ENCODE measurements around the gene IGF2BP2.
"Not testable (repeated sequence)": the region's sequence is repeated elsewhere in the genome, so short reads cannot be mapped to it uniquely, and the experiment has no call there.

Gene IGF2BP2

GRCh38 chr3:185711255-185711870 lies 113.5 kb downstream of the IGF2BP2 start:
- no peak for DNase-seq (ENCODE audit: low read depth)

- DNase-seq (ENCODE audit: low read depth): no peak
Measured at GRCh38 chr3:185709251-185709955, 115.4 kb downstream of the IGF2BP2 start.

DNA sequence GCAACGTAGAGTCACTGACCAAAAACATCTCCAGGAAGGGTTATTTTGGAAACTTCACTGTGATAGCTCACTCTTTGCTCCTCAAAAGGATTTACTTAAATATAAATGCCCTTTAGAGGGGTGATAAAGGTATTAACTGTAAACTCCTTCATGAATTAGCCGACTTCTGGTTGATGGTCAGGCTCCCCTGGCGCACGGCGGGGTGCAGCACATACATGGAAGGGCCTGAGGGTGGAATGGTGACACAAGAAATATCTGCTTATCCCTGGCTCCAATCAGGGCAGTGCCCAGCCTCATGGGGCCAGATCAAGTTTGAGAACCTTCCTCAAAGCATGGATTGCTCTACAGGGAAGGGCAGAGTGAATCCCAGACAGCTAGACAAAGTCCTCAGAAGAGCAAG lies 116.5 kb downstream of the IGF2BP2 start:
- no peak for DNase-seq (ENCODE audit: low read depth)

- no peak for DNase-seq (ENCODE audit: low read depth)
Measured at GRCh38 chr3:185705498-185705897, 119.3 kb downstream of the IGF2BP2 start.

GRCh38 chr3:185702262-185703225 lies 122.3 kb downstream of the IGF2BP2 start:
- no peak for DNase-seq (ENCODE audit: low read depth)

DNA sequence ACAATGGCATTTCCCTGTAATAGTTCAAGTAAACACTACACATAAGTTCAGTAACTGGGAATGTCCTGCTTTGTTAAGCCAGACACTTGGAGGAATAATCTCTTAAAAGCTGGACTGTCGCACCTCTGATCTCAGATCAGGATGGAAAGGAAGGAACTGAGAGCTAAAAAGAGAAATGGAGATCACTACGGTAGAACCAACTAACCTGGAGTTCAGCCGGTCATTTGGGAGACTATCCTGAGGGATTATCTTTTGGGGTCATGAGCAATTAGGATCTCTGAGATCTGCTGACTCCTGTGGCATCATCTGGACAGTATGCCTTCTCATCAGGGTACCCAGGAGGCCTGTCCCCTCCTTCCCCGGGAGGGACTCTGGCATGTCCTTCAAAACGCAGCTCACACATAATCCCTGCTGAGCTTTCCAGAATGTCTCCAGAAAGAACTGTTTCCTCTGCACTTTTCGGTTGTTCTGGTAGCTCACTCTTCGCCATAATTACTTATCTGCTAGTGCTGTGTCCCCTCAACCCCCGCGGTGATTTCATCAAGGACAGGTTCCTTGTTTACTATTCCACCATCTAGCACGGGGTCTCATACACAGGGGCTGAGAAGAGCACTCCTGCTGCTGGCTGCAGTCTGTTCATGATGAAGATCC lies 123.1 kb downstream of the IGF2BP2 start:
- no peak for DNase-seq (ENCODE audit: low read depth)

- DNase-seq (ENCODE audit: low read depth): no peak
Measured at GRCh38 chr3:185699927-185700326, 124.9 kb downstream of the IGF2BP2 start.

DNA sequence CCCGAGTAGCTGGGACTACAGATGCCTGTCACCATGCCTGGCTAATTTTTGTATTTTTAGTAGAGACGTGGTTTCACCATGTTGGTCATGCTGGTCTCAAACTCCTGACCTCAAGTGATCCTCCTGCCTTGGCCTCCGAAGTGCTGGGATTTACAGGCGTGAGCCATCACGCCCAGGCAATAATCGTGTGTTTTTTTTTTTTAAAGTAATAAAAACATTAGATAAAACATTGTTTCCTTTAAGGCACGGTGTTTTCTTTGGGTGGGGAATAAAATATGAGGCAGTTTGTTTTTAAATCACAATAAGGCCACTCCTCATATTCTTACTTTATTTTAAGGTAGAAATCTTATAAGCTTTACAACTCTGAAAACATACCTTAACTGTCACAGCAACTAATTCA lies 127.6 kb downstream of the IGF2BP2 start:
- DNase-seq (ENCODE audit: low read depth): not testable (repeated sequence)

DNA sequence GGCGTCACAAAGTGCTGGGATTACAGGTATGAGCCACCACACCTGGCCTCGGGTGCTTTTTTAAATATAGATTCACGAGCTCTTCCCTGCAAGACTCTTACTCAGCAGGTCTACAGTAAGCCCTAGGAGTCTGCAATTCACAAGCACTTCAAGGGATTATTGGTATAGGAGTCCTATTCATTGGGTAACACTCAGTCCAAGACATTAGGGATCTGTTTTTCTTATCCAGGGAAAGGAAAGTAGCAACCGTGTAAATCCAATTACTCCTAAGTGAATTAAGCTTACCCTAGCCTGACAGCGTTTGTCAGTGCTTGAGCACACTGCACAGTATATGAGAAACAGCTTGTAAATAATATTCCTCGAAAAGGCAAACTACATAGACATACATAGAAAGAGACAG lies 128.8 kb downstream of the IGF2BP2 start:
- no peak for DNase-seq (ENCODE audit: low read depth)

- no peak for DNase-seq (ENCODE audit: low read depth)
Measured at GRCh38 chr3:185693985-185694653, 130.7 kb downstream of the IGF2BP2 start.

- DNase-seq (ENCODE audit: low read depth): no peak
Measured at GRCh38 chr3:185691622-185692021, 133.2 kb downstream of the IGF2BP2 start.

- no peak for DNase-seq (ENCODE audit: low read depth)
Measured at GRCh38 chr3:185687271-185687878, 137.5 kb downstream of the IGF2BP2 start.

DNA sequence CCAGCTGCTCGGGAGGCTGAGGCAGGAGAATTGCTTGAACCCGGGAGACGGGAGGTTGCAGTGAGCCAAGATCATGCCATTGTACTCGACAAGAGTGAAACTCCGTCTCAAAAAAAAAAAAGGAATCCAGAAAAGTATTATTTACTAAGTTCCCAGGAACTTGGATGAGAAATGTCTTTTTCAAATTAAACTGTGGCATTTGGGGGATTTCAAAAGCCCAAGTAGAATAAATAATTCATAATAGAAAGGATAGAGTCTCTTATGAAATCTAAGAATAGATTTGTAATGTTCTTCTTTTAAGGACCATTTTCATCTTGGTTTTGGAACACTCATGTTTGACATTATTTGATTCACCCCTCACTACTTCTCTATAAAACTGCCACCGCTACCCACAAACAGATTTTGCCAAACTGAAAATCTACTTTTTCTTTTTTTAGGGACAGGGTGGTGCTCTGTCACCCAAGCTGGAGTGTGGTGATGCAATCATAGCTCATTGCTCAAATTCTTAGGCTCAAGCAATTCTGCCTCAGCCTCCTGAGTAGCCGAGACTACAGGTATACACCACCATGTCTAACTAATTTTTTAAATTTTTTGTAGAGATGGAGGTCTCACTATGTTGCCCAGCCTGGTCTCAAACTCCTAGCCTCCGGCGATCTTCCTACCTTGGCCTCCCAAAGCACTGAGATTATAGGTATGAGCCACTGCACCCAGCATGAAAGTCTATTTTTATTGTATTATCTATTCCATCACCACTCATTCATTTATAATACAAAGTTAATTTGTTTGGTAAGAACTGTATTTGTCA lies 139.4 kb downstream of the IGF2BP2 start:
- no peak for DNase-seq (ENCODE audit: low read depth)

DNA sequence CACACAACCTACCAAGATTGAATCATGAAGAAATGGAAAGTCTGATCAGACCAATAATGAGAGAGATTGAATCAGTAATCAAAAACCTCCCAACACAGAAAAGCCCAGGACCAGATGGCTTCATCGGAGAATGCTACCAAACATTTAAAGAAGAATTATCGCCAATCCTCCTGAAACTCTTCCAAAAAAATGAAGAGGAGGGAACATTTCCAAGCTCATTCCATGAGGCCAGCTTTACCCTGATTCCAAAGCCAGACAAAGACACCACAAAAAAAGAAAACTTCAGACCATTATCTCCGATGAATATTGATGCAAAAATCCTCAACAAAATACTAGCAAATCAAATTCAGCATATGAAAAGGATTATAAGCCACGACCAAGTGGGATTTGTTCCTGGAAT lies 144.6 kb downstream of the IGF2BP2 start:
- DNase-seq (ENCODE audit: low read depth): no peak

DNA sequence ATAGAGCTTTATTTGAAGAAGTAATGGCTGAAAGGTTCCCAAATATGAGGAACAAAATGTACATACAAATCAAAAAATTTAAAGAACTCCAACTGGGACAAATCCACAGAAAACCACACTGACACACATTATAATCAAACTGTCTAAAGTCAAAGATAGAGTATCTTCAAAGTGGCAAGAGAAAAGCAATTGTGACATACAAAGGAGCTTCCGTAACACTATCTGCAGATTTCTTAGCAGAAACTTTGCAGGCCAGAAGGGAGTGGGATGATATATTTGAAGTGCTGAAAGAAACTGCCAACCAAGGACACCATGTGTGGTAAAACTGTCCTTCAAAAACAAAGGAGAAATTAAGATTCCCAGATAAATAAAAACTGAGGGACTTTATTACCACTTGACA lies 146.8 kb downstream of the IGF2BP2 start:
- DNase-seq (ENCODE audit: low read depth): no peak

DNA sequence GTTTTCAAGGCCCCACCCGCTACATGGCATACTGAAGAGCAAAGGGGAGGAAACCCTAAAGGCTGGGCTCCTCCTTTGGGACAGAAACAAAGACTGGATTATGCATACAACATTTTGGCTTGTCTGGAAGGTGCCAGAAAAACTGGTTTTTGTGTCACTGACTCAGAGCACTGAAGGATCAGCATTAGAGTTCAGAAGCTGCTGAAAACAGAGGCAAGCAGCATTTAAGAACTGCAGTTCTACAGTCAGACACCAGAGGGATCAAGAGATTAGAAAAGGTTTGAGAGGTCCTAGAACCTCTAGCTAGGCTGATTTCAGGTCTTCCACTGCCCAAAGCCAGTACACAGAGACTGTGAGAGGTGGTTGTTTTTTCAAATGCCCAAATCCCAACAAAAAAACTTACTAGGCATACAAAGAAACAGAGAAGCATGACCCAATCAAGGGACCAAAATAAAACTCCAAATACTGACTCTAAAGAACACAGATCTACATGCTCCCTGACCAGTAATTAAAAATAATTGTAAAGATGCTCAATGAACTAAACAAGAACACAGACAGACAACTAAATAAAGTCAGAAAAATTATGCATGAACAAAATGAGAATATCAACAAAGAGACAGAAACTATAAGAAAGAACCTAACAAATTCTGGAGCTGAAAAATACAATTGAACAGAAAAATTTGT lies 147.6 kb downstream of the IGF2BP2 start:
- DNase-seq (ENCODE audit: low read depth): peak; percentile 44

GRCh38 chr3:185667574-185667973 lies 157.3 kb downstream of the IGF2BP2 start:
- DNase-seq (ENCODE audit: low read depth): no peak

DNA sequence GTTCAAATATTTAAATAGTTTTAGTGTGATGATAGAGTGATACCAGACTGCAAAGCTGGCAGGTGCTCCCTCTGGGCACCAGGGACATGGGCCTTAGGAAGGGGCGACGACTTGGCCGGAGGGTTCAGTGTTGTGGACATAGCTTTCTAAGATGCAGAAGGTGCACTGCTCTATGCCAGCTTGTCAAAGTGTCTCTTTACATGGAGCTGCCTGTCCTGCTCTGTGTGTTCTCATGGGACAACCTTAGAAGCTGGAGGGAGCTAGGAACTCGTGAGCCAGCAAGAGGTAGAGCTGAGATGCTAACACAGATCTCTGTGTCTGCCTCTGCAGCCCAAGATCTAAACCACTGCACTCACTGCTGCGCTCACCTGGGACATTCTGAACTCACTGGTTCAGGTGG lies 160.9 kb downstream of the IGF2BP2 start:
- no peak for DNase-seq (ENCODE audit: low read depth)

DNA sequence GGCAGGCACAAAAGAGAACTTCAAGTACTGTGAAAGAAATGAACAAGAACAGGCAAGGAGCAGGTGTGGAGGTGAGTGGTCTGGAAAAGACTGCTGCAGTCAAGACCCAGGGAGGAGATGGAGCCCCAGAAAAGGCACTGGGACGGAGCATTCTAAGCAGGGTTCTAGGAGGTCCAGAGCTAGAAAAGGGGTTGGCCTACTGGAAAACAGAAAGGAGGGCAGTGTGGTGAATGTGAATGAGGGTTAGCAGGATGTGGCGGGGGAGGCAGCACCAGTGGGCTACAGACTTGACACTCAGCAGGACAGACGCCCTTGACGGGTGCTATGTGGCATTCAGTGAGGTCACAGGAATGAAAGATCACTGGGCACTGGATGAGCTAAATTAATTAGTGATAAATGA lies 163.1 kb downstream of the IGF2BP2 start:
- no peak for DNase-seq (ENCODE audit: low read depth)

DNA sequence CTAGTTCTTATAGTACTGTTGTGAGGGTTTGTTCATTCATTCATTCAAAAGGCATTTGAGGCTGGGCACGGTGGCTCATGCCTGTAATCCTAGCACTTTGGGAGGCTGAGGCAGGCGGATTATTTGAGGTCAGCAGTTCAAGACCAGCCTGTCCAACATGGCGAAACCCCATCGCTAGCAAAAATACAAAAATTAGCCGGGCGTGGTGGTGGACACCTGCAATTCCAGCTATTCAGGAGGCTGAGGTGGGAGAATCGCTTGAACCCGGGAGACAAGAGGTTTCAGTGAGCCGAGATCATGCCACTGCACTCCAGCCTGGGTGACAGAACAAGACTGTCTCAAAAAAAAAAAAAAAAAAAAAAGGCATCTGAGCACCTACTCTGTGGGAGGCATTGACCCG lies 163.5 kb downstream of the IGF2BP2 start:
- not testable (repeated sequence) for DNase-seq (ENCODE audit: low read depth)

Data from HS-5 (cell line).